ENCODE measurements around the gene MIF4GD.
"Not testable (repeated sequence)": the region's sequence is repeated elsewhere in the genome, so short reads cannot be mapped to it uniquely, and the experiment has no call there.

The MIF4GD gene

GRCh38 chr17:75270966-75271232 lies at the start of gene MIF4GD:
Gene MIF4GD (minus strand): TSS chr17:75271231. CDS start chr17:75270195, 1,036 bp downstream.
- no peak for DNase-seq (ENCODE audit: low read depth, low spot score)

GRCh38 chr17:75319904-75320691 lies 49.1 kb upstream of the MIF4GD start:
- DNase-seq (ENCODE audit: low read depth, low spot score) = no peak

- DNase-seq (ENCODE audit: low read depth, low spot score) = no peak
Measured at GRCh38 chr17:75318615-75319222, 47.7 kb upstream of the MIF4GD start.

- no peak for DNase-seq (ENCODE audit: low read depth, low spot score)
Measured at GRCh38 chr17:75318211-75318610, 47.2 kb upstream of the MIF4GD start.

GRCh38 chr17:75317671-75318070 lies 46.6 kb upstream of the MIF4GD start:
- DNase-seq (ENCODE audit: low read depth, low spot score) = no peak

- no peak for DNase-seq (ENCODE audit: low read depth, low spot score)
Measured at GRCh38 chr17:75316253-75316652, 45.2 kb upstream of the MIF4GD start.

- DNase-seq (ENCODE audit: low read depth, low spot score) = no peak
Measured at GRCh38 chr17:75315541-75316243, 44.7 kb upstream of the MIF4GD start.

- no peak for DNase-seq (ENCODE audit: low read depth, low spot score)
Measured at GRCh38 chr17:75313941-75314551, 43.0 kb upstream of the MIF4GD start.

GRCh38 chr17:75308732-75309629 lies 38.0 kb upstream of the MIF4GD start:
- no peak for DNase-seq (ENCODE audit: low read depth, low spot score)

GRCh38 chr17:75307957-75308731 lies 37.1 kb upstream of the MIF4GD start:
- DNase-seq (ENCODE audit: low read depth, low spot score) = no peak

GRCh38 chr17:75301502-75302206 lies 30.6 kb upstream of the MIF4GD start:
- DNase-seq (ENCODE audit: low read depth, low spot score) = no peak

GRCh38 chr17:75301049-75301448 lies 30.0 kb upstream of the MIF4GD start:
- DNase-seq (ENCODE audit: low read depth, low spot score) = no peak

- DNase-seq (ENCODE audit: low read depth, low spot score) = no peak
Measured at GRCh38 chr17:75300280-75300679, 29.2 kb upstream of the MIF4GD start.

GRCh38 chr17:75295201-75296158 lies 24.4 kb upstream of the MIF4GD start:
- DNase-seq (ENCODE audit: low read depth, low spot score) = no peak

- not testable (repeated sequence) for DNase-seq (ENCODE audit: low read depth, low spot score)
Measured at GRCh38 chr17:75292810-75293448, 21.9 kb upstream of the MIF4GD start.

GRCh38 chr17:75289832-75290337 lies 18.9 kb upstream of the MIF4GD start:
- DNase-seq (ENCODE audit: low read depth, low spot score) = peak; percentile 51

GRCh38 chr17:75289115-75289831 lies 18.2 kb upstream of the MIF4GD start, which contains the start of gene SLC25A19:
Gene SLC25A19 (minus strand): TSS chr17:75289433. CDS start chr17:75286764, 2,669 bp downstream.
- DNase-seq (ENCODE audit: low read depth, low spot score) = peak; percentile 94

All from activated CD4-positive, CD25-positive, alpha-beta regulatory T cell treated with anti-CD3 and anti-CD28 coated beads, Interleukin-2, amount 50 U/mL, for 16 hours (primary cell).